GM12878 (cell line): Measurements from ENCODE around the gene SCNN1B. TPM values are rescaled to one million over a fixed set of nuclear protein-coding genes. Genes with fewer than 3 reads are reported as not detected.

Source experiments
- ATAC-seq: fragments of 200-7000 bp; cut with Tn5 transposase; 3 replicates; pipeline ENCODE4 v1.9.1; 2020; ENCODE audit warnings: mild to moderate bottlenecking, moderate library complexity
- BruUV-seq: library from RNA; stranded (reverse); fragments of 400-500 nt; replicated peaks from 2 replicates; lab custom pipeline; 2021; lab: Mats Ljungman, UMichigan
- CTCF ChIA-PET: fragments of 300-600 bp; sonication (Branson Sonifier 250); formaldehyde crosslinking; extraction: SDS; loops from one replicate; lab custom pipeline; 2021; ENCODE audit warnings: inconsistent platforms; lab: Yijun Ruan, JAX
- POLR2A ChIA-PET: fragments of 350-600 bp; formaldehyde crosslinking; extraction: SDS; loops from one replicate; lab custom pipeline; 2021; ENCODE audit warnings: inconsistent platforms; lab: Charles Lee
- RAD21 ChIA-PET: fragments of 300-600 bp; sonication (Branson Sonifier 250); formaldehyde crosslinking; loops from one replicate; lab custom pipeline; 2023; ENCODE audit warnings: antibody characterized with exemption; ENCODE audit not compliant: unreplicated experiment; lab: Charles Lee
- SMC1A ChIA-PET: fragments of 300-600 bp; sonication (Branson Sonifier 250); formaldehyde crosslinking; loops from one replicate; lab custom pipeline; 2023; ENCODE audit not compliant: unreplicated experiment, uncharacterized antibody; lab: Charles Lee
- DNase-seq: peaks from one replicate; pipeline ENCODE4 v3.0.0-alpha.2; 2011; ENCODE audit warnings: low read depth, low spot score
- FAIRE-seq: peaks from 3 replicates; lab custom pipeline; 2011; peaks lifted over from hg19 to GRCh38; lab: Jason Lieb, UNC
- H2AFZ ChIP-seq: 2 replicates; pipeline ENCODE4 v1.6.0; 2011; ENCODE audit warnings: low read depth, low read length, control low read depth; ENCODE audit not compliant: control insufficient read depth
- H3K27ac ChIP-seq: 2 replicates; pipeline ENCODE4 v1.5.1; 2011; ENCODE audit warnings: control low read depth; ENCODE audit not compliant: control insufficient read depth, insufficient read depth
- H3K27me3 ChIP-seq, 2 experiments: replicated peaks in 1 of 2; 2 replicates each; pipeline versions ENCODE4 v1.6.0 to v1.6.1; 2011; ENCODE audit warnings: low read length in 1 of 2; ENCODE audit not compliant: control insufficient read depth in 2 of 2, insufficient read depth in 2 of 2
- H3K36me3 ChIP-seq, 2 experiments: 2 replicates each; pipeline ENCODE4 v1.5.1; 2011; ENCODE audit warnings: low read length in 1 of 2; ENCODE audit not compliant: control insufficient read depth in 2 of 2, insufficient read depth in 2 of 2
- H3K4me1 ChIP-seq: 2 replicates; pipeline ENCODE4 v1.6.1; 2011; ENCODE audit warnings: mild to moderate bottlenecking, low read length, moderate library complexity, mixed read lengths; ENCODE audit not compliant: control insufficient read depth, insufficient read depth
- H3K4me2 ChIP-seq: 2 replicates; pipeline ENCODE4 v1.6.0; 2011; ENCODE audit warnings: control low read depth; ENCODE audit not compliant: control insufficient read depth, insufficient read depth
- H3K4me3 ChIP-seq: fragments of 200-600 bp; sonication (generic); 2 replicates; pipeline ENCODE4 v1.5.1; 2016
- H3K79me2 ChIP-seq: 2 replicates; pipeline ENCODE4 v1.6.0; 2011; ENCODE audit warnings: low read length; ENCODE audit not compliant: control insufficient read depth, insufficient read depth
- H3K9ac ChIP-seq: 2 replicates; pipeline ENCODE4 v1.8.0; 2011; ENCODE audit warnings: low read length, control low read depth, mixed read lengths; ENCODE audit not compliant: control insufficient read depth, insufficient read depth
- H3K9me3 ChIP-seq: replicated peaks from 3 replicates; pipeline ENCODE4 v1.5.1; 2011; ENCODE audit warnings: mild to moderate bottlenecking, low read length; ENCODE audit not compliant: control insufficient read depth, insufficient read depth
- H4K20me1 ChIP-seq: 2 replicates; pipeline ENCODE4 v1.6.0; 2011; ENCODE audit not compliant: control insufficient read depth, insufficient read depth
- ATF2 ChIP-seq: IDR thresholded peaks from 2 replicates; pipeline ENCODE4 v1.6.1; 2012; ENCODE audit warnings: low read length, inconsistent platforms
- BCL11A ChIP-seq: IDR thresholded peaks from 2 replicates; pipeline ENCODE4 v1.6.1; 2011; ENCODE audit warnings: low read depth, low read length
- CBX5 ChIP-seq: sonication (generic); IDR thresholded peaks from 2 replicates; pipeline ENCODE4 v1.6.1; 2016; ENCODE audit warnings: low read depth, moderate library complexity, mild to moderate bottlenecking, inconsistent platforms
- DPF2 ChIP-seq: fragments of 450-650 bp; IDR thresholded peaks from 2 replicates; pipeline ENCODE4 v1.6.1; 2017; ENCODE audit warnings: mild to moderate bottlenecking
- ETV6 ChIP-seq, 2 experiments: fragments of 450-650 bp in 1 of 2; IDR thresholded peaks in 1 of 2; conservative IDR thresholded peaks in 1 of 2; 2 replicates each; pipeline ENCODE4 v1.6.1; 2014; ENCODE audit warnings: antibody characterized with exemption in 1 of 2, borderline replicate concordance in 1 of 2, low read depth in 1 of 2, mild to moderate bottlenecking in 1 of 2, moderate library complexity in 1 of 2
- HDAC6 ChIP-seq: fragments of 200-600 bp; sonication (generic); IDR thresholded peaks from one replicate; pipeline ENCODE4 v1.8.0; 2017; ENCODE audit warnings: antibody characterized with exemption; ENCODE audit not compliant: unreplicated experiment
- HDGF ChIP-seq: fragments of 450-650 bp; IDR thresholded peaks from 2 replicates; pipeline ENCODE4 v1.6.1; 2016; ENCODE audit warnings: antibody characterized with exemption
- IKZF1 ChIP-seq: fragments of 450-650 bp; conservative IDR thresholded peaks from 2 replicates; pipeline ENCODE4 v1.6.1; 2017; ENCODE audit warnings: antibody characterized with exemption, mild to moderate bottlenecking
- KLF5 ChIP-seq: fragments of 450-650 bp; IDR thresholded peaks from 2 replicates; pipeline ENCODE4 v1.6.1; 2014; ENCODE audit warnings: mild to moderate bottlenecking; ENCODE audit not compliant: partially characterized antibody
- LARP7 ChIP-seq: fragments of 450-650 bp; IDR thresholded peaks from 2 replicates; pipeline ENCODE4 v1.6.1; 2017; ENCODE audit warnings: mild to moderate bottlenecking
- MAX ChIP-seq: IDR thresholded peaks from 2 replicates; pipeline ENCODE4 v1.6.1; 2012; ENCODE audit warnings: low read depth, low read length, improper control_type of control experiment
- MEF2B ChIP-seq: fragments of 450-650 bp; IDR thresholded peaks from 2 replicates; pipeline ENCODE4 v1.6.1; 2018; ENCODE audit warnings: mild to moderate bottlenecking, moderate library complexity; ENCODE audit not compliant: partially characterized antibody, poor library complexity, severe bottlenecking
- NBN ChIP-seq: fragments of 450-650 bp; IDR thresholded peaks from 2 replicates; pipeline ENCODE4 v1.6.1; 2016
- PAX8 ChIP-seq: fragments of 450-650 bp; IDR thresholded peaks from 2 replicates; pipeline ENCODE4 v1.6.1; 2017; ENCODE audit warnings: mild to moderate bottlenecking, moderate library complexity
- PML ChIP-seq: IDR thresholded peaks from 2 replicates; pipeline ENCODE4 v1.6.1; 2012; ENCODE audit warnings: low read length, inconsistent platforms
- RB1 ChIP-seq: fragments of 450-650 bp; formaldehyde crosslinking; IDR thresholded peaks from 2 replicates; pipeline ENCODE4 v1.6.1; 2017; ENCODE audit warnings: mild to moderate bottlenecking, borderline replicate concordance
- RUNX3 ChIP-seq: IDR thresholded peaks from 2 replicates; pipeline ENCODE4 v1.6.1; 2012; ENCODE audit warnings: low read length, inconsistent platforms
- SMARCA5 ChIP-seq: fragments of 450-650 bp; IDR thresholded peaks from 2 replicates; pipeline ENCODE4 v1.6.1; 2017; ENCODE audit warnings: mild to moderate bottlenecking
- SRF ChIP-seq, 2 experiments: IDR thresholded peaks; 2 replicates each; pipeline ENCODE4 v1.6.1; 2011; ENCODE audit warnings: low read depth in 2 of 2, low read length in 2 of 2, mild to moderate bottlenecking in 1 of 2, moderate library complexity in 1 of 2
- TAF1 ChIP-seq: IDR thresholded peaks from 2 replicates; pipeline ENCODE4 v1.6.1; 2011; ENCODE audit warnings: mild to moderate bottlenecking, low read depth, low read length, borderline replicate concordance
- TCF12 ChIP-seq: IDR thresholded peaks from 2 replicates; pipeline ENCODE4 v1.6.1; 2011; ENCODE audit warnings: low read depth, mild to moderate bottlenecking, low read length
- WGBS: methylation state at CpG from one replicate; pipeline ENCODE4 v1.1.6; 2016; ENCODE audit warnings: low lambda C conversion rate; ENCODE audit not compliant: insufficient replicate concordance, insufficient coverage; ENCODE audit errors: missing lambda C conversion rate; 5-methylcytosine and 5-hydroxymethylcytosine counted together
- in situ Hi-C: fragments of 300-500 bp; cut with MboI; formaldehyde crosslinking; loops from 9 replicates; pipeline ENCODE4 v1.14.3; 2018; ENCODE audit warnings: mixed read lengths
- intact Hi-C: fragments of 100-400 bp; cut with micrococcal nuclease; formaldehyde crosslinking; loops from one replicate; pipeline ENCODE4 v1.14.2; 2022; ENCODE audit not compliant: unreplicated experiment
- polyA plus RNA-seq, 11 experiments: library from polyadenylated mRNA; depleted of rRNA in 4 of 11; unstranded in 6 of 11; stranded (reverse) in 5 of 11; fragments of >200 nt; fragmentation: Nextera tagmentation in 4 of 11; fragmentation: Illumina TruSeq in 1 of 11; extraction: Ambion mirVana in 4 of 11; extraction: Trizol in 1 of 11; gene quantifications; 1 replicate in 1 of 11; 2 replicates in 10 of 11; pipeline versions ENCODE4 v1.2.1 to v1.2.3, GENCODE V29; 2011 to 2016; ENCODE audit warnings: inconsistent platforms in 2 of 11, missing spikeins in 2 of 11, low read depth in 1 of 11
- total RNA-seq, 4 experiments: library from RNA; depleted of rRNA in 3 of 4; stranded (reverse); fragments of >200 nt in 3 of 4; fragmentation: Illumina TruSeq in 1 of 4; extraction: Trizol in 1 of 4; gene quantifications; 2 replicates each; pipeline versions ENCODE4 v1.2.1 to v1.2.3, GENCODE V29; 2013 to 2021
- TF ChIP-seq, protein P1 (sequence below): fragments of 150-350 bp; IDR thresholded peaks from 2 replicates; pipeline ENCODE4 v1.6.1; 2014; ENCODE audit warnings: mild to moderate bottlenecking, low read depth, low read length
- TF ChIP-seq, protein P2 (sequence below): IDR thresholded peaks from 2 replicates; pipeline ENCODE4 v1.6.1; 2012; ENCODE audit warnings: low read depth, low read length, improper control_type of control experiment

SCNN1B gene
- total and polyA plus RNA-seq, 10 of the 15 experiments (the other 5 are each of a cell fraction or from before 2014, with no cell fraction given) = 0.28 to 1.5 (median 0.64) TPM

DNA sequence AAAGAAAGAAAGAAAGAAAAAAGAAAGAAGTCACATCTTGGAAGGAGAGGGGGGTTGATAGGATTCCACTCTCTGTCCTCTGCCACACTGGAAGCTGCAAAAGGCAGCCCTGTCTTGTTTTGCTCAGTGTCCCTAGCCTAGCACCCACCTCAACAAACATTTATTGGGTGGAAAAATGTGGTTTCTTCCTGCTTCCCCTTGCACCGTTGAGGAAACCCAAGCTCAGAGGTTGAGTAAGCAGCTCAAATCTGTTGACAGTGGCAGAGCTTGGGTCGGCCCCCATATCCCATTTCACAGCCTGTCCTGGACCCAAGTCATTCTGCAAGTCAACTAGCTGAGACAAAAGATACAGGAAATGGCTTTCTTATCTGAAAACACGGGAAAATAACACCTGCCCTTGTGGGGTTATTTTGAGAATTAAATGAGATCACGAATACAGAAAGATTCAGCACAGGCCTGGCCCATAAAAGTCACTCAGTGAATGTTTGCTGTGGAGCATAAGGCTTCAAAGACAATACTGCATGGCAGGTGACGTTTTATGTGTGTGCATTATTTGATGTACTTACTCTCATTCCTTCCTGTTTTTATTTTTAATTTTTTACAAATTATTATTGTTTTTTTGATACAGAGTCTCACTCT lies 63.6 kb downstream of the SCNN1B start:
- Histone ChIP-seq H3K4me3 (no peak overlapping the region), H3K9ac (no peak overlapping the region), H4K20me1 (no peaks in the 10 kb centered on the region), H2AFZ (peak overlapping the region; percentile 61), H3K4me1 (peaks cover 5% of the 10 kb centered on the region), H3K4me2 (peak overlapping the region; percentile 68), H3K9me3 (no peaks in the 10 kb centered on the region; the same call in 2 of the 3 replicates), H3K27ac (no peak overlapping the region), H3K79me2 (no peaks in the 10 kb centered on the region), H3K27me3 (no peaks in the 10 kb centered on the region), H3K36me3 (no peaks in the 10 kb centered on the region)
- FAIRE-seq (peak; percentile 78), ATAC-seq (peak; percentile 80), DNase-seq (peak; percentile 25)
- SMC1A ChIA-PET = interaction anchor here (0.7 to 4.4 kb wide), 5 partner anchors 26 to 72 kb away, joined by 3 to 25 read pairs (median 5); partner anchors contain the start of gene SCNN1B
- intact Hi-C loops = no loop called here
- RAD21 ChIA-PET = interaction anchor here (0.7 to 1.5 kb wide), 5 partner anchors 9 to 182 kb away, joined by 3 to 9 read pairs (median 5); no protein-coding TSS in a partner anchor
- WGBS = 3% methylated on average over 5 of the region's 5 CpGs
- CTCF ChIA-PET = interaction anchor here (0.6 to 1.5 kb wide), 4 partner anchors 9 to 70 kb away, joined by 3 to 5 read pairs (median 4); no protein-coding TSS in a partner anchor
- POLR2A ChIA-PET = no interaction called here
- no TSS peak for BruUV-seq
- in situ Hi-C loops = no loop called here
- TF ChIP-seq TCF12 (no peak), KLF5 (no peak), LARP7 (no peak), NBN (no peak), RB1 (no peak), BCL11A (no peak), MEF2B (no peak), IKZF1 (peak; percentile 55; the same call in 1 of the 2 replicates), PML (no peak), SRF (IDR thresholded peaks at IDR 0.05; ENCODE audit: low read depth in 2 of 2, low read length in 2 of 2) (no peak), SMARCA5 (no peak), TAF1 (no peak), HDGF (no peak), CBX5 (no peak), ATF2 (no peak), MAX (no peak), ETV6 (conservative IDR thresholded peaks at IDR 0.05 in 1 of 2, IDR thresholded peaks at IDR 0.05 in 1 of 2; ENCODE audit: borderline replicate concordance in 1 of 2, low read depth in 1 of 2) (no peak), RUNX3 (peak; percentile 43), DPF2 (peak; percentile 25; the same call in 1 of the 2 replicates), PAX8 (no peak), HDAC6 (no peak)
- TF ChIP-seq, protein P1, sequence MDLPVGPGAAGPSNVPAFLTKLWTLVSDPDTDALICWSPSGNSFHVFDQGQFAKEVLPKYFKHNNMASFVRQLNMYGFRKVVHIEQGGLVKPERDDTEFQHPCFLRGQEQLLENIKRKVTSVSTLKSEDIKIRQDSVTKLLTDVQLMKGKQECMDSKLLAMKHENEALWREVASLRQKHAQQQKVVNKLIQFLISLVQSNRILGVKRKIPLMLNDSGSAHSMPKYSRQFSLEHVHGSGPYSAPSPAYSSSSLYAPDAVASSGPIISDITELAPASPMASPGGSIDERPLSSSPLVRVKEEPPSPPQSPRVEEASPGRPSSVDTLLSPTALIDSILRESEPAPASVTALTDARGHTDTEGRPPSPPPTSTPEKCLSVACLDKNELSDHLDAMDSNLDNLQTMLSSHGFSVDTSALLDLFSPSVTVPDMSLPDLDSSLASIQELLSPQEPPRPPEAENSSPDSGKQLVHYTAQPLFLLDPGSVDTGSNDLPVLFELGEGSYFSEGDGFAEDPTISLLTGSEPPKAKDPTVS = no peak
- TF ChIP-seq, protein P2, sequence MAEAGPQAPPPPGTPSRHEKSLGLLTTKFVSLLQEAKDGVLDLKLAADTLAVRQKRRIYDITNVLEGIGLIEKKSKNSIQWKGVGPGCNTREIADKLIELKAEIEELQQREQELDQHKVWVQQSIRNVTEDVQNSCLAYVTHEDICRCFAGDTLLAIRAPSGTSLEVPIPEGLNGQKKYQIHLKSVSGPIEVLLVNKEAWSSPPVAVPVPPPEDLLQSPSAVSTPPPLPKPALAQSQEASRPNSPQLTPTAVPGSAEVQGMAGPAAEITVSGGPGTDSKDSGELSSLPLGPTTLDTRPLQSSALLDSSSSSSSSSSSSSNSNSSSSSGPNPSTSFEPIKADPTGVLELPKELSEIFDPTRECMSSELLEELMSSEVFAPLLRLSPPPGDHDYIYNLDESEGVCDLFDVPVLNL = no peak
